ENCODE measurements around the gene CTDP1. TPM values are rescaled to one million over a fixed set of nuclear protein-coding genes. Genes with fewer than 3 reads are reported as not detected.

CTDP1 gene
- polyA plus RNA-seq, 1 donor (not counting 4 experiments of a cell fraction or from before 2014, with no cell fraction given), result 9.2 TPM

DNA sequence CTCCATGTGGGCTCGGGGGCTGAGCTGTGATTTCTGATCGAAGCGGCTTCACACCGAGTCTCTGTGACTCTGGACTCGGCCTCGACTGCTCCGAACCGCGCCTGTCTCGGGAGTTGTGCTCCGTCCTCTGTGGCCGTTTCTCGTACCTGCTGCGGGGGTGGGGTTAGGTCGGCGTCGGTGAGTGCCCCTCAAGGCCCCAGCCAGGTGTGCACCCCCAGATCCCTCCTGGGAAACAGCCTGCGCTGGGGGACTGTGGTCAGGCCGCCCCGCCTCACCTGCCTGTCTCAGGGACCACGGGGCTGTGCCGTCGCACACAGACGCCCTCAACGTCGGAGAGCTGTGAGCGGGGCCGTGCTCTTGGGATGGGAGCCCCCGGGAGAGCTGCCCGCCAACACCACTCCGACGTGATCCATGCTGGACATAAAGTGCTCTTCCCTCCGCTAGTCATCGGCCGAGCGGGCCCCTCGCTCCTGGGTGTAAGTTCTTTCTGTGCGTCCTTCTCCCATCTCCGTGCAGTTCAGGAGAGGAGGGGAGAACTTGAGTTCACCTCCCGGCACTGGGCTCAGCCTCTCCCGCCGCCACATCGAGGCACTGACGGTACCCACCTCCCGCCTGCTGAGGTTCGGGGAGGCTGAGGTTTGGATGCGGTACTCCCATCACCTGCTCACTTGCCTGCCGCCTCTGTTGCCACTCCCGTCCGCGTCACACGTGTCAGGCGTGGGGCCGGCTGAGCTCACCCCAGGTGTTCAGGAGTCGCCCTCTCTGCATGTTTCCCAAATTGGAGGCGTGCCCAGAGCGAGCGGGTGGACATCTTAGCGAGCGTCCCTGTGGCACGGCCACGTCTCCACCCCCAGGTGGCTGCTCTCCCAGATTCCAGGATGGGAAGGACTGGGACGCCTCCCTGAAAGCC, 55.7 kb downstream of the CTDP1 start:
- FAIRE-seq, result no peak
- dilution Hi-C loops (cut with MboI; ENCODE audit: extremely low pct_ligation_motif_present, low sequenced_read_pairs), result no loop called here

DNA sequence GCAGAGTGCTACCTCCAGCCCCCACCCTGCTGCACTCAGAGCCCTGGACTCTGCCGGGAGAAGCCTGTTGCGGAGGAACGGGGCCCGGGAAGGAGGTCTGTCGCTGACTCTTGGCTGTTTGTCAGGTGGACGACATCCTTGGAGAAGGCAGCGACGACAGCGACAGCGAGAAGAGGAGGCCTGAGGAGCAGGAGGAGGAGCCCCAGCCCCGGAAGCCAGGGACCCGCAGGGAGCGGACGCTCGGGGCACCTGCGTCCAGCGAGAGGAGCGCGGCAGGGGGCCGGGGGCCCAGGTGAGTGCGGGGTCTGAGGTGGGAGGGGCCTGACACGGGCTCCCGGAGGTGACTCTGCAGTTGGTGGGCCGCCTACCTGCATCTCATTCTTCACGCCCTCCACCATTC, 56.6 kb downstream of the CTDP1 start:
- Histone ChIP-seq H3K4me2 (ENCODE audit: control insufficient read depth, extremely low read depth, insufficient read depth, low read depth, low read length) (no peak overlapping the region), H3K27me3 (ENCODE audit: control insufficient read depth, extremely low read depth, insufficient read depth, low read length) (no peaks in the 10 kb centered on the region), H3K9ac (ENCODE audit: control insufficient read depth, extremely low read depth, insufficient read depth, low read length) (no peak overlapping the region), H3K9me1 (ENCODE audit: control insufficient read depth, extremely low read depth, insufficient read depth, low read length) (no peaks in the 10 kb centered on the region), H3K36me3 (ENCODE audit: control insufficient read depth in 2 of 2, extremely low read depth in 1 of 2, insufficient read depth in 2 of 2, low read length in 2 of 2) (peaks cover 19 to 48% of the 10 kb centered on the region in 2 experiments), H3K79me2 (ENCODE audit: control insufficient read depth, insufficient read depth, low read length) (peaks cover 2% of the 10 kb centered on the region), H2AFZ (ENCODE audit: control insufficient read depth, low read length) (no peak overlapping the region), H4K20me1 (ENCODE audit: control insufficient read depth, extremely low read depth, insufficient read depth, low read length) (no peaks in the 10 kb centered on the region), H3K9me3 (ENCODE audit: control insufficient read depth, low read depth, low read length) (peaks cover 18% of the 10 kb centered on the region), H3K4me3 (ENCODE audit: control insufficient read depth in 2 of 3, extremely low read depth in 1 of 3, insufficient read depth in 2 of 3, low read depth in 1 of 3, low read length in 3 of 3) (no peak overlapping the region), H3K27ac (ENCODE audit: control insufficient read depth, insufficient read depth, low read length) (no peak overlapping the region), H3K4me1 (ENCODE audit: control insufficient read depth, extremely low read depth, insufficient read depth, low read length) (no peaks in the 10 kb centered on the region)
- TF ChIP-seq EZH2 (IDR thresholded peaks at IDR 0.05; ENCODE audit: low read length), result no peak
- TF ChIP-seq, protein P1, sequence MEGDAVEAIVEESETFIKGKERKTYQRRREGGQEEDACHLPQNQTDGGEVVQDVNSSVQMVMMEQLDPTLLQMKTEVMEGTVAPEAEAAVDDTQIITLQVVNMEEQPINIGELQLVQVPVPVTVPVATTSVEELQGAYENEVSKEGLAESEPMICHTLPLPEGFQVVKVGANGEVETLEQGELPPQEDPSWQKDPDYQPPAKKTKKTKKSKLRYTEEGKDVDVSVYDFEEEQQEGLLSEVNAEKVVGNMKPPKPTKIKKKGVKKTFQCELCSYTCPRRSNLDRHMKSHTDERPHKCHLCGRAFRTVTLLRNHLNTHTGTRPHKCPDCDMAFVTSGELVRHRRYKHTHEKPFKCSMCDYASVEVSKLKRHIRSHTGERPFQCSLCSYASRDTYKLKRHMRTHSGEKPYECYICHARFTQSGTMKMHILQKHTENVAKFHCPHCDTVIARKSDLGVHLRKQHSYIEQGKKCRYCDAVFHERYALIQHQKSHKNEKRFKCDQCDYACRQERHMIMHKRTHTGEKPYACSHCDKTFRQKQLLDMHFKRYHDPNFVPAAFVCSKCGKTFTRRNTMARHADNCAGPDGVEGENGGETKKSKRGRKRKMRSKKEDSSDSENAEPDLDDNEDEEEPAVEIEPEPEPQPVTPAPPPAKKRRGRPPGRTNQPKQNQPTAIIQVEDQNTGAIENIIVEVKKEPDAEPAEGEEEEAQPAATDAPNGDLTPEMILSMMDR (optimal IDR thresholded peaks at IDR 0.05 in 1 of 3, IDR thresholded peaks at IDR 0.05 in 1 of 3, conservative IDR thresholded peaks at IDR 0.05 in 1 of 3; ENCODE audit: extremely low read depth in 1 of 3, insufficient read depth in 2 of 3, low read length in 3 of 3), result no peak
- FAIRE-seq (no peak), DNase-seq (ENCODE audit: low read depth, low spot score) (no peak)
- dilution Hi-C loops (cut with MboI; ENCODE audit: extremely low pct_ligation_motif_present, low sequenced_read_pairs), result no loop called here

More for the DNA sequence above, 55.7 kb downstream of the CTDP1 start:
- no peak overlapping the region for H3K27ac ChIP-seq (ENCODE audit: control insufficient read depth, insufficient read depth, low read length)
- H3K79me2 ChIP-seq (ENCODE audit: control insufficient read depth, insufficient read depth, low read length), result peaks cover 2% of the 10 kb centered on the region
- no peaks in the 10 kb centered on the region for H3K4me1 ChIP-seq (ENCODE audit: control insufficient read depth, extremely low read depth, insufficient read depth, low read length)
- H2AFZ ChIP-seq (ENCODE audit: control insufficient read depth, low read length), result no peak overlapping the region
- TF ChIP-seq, protein P1 (optimal IDR thresholded peaks at IDR 0.05 in 1 of 3, IDR thresholded peaks at IDR 0.05 in 1 of 3, conservative IDR thresholded peaks at IDR 0.05 in 1 of 3; ENCODE audit: extremely low read depth in 1 of 3, insufficient read depth in 2 of 3, low read length in 3 of 3), result no peak
- TF ChIP-seq EZH2 (IDR thresholded peaks at IDR 0.05; ENCODE audit: low read length), result no peak
- H3K4me3 ChIP-seq (ENCODE audit: control insufficient read depth in 2 of 3, extremely low read depth in 1 of 3, insufficient read depth in 2 of 3, low read depth in 1 of 3, low read length in 3 of 3), result no peak overlapping the region
- H3K9me1 ChIP-seq (ENCODE audit: control insufficient read depth, extremely low read depth, insufficient read depth, low read length), result no peaks in the 10 kb centered on the region
- H4K20me1 ChIP-seq (ENCODE audit: control insufficient read depth, extremely low read depth, insufficient read depth, low read length), result no peaks in the 10 kb centered on the region
- H3K9me3 ChIP-seq (ENCODE audit: control insufficient read depth, low read depth, low read length), result peaks cover 22% of the 10 kb centered on the region
- no peak overlapping the region for H3K4me2 ChIP-seq (ENCODE audit: control insufficient read depth, extremely low read depth, insufficient read depth, low read depth, low read length)
- peaks cover 26 to 49% of the 10 kb centered on the region in 2 experiments for H3K36me3 ChIP-seq (ENCODE audit: control insufficient read depth in 2 of 2, extremely low read depth in 1 of 2, insufficient read depth in 2 of 2, low read length in 2 of 2)
- H3K9ac ChIP-seq (ENCODE audit: control insufficient read depth, extremely low read depth, insufficient read depth, low read length), result no peak overlapping the region
- no peaks in the 10 kb centered on the region for H3K27me3 ChIP-seq (ENCODE audit: control insufficient read depth, extremely low read depth, insufficient read depth, low read length)
- DNase-seq (ENCODE audit: low read depth, low spot score), result no peak

All from keratinocyte (primary cell).